ENCODE results near the gene OR4D1. TPM values are rescaled to one million over a fixed set of nuclear protein-coding genes. Genes with fewer than 3 reads are reported as not detected.

The OR4D1 gene
- total RNA-seq, 1 experiment from 2014 or later, result not detected

DNA sequence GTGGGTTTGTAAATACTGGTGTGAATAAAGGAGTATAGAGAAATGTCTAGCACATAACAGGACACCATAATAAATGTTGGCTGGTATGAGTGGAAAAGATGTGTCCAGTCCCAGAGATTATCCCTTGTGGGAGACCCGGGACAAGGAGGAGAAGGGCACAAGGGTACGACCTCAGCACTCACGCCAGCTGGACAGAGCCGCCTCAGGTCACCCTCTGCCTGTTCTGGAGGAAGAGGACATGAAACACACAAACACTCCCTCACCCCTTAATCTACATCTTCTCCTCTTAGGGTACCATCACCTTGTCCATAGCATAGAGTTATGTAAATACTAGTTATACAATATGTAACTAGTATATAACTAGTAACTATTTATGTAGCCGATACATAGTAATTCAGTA, 38.2 kb upstream of the OR4D1 start:
- TF ChIP-seq, protein P1, sequence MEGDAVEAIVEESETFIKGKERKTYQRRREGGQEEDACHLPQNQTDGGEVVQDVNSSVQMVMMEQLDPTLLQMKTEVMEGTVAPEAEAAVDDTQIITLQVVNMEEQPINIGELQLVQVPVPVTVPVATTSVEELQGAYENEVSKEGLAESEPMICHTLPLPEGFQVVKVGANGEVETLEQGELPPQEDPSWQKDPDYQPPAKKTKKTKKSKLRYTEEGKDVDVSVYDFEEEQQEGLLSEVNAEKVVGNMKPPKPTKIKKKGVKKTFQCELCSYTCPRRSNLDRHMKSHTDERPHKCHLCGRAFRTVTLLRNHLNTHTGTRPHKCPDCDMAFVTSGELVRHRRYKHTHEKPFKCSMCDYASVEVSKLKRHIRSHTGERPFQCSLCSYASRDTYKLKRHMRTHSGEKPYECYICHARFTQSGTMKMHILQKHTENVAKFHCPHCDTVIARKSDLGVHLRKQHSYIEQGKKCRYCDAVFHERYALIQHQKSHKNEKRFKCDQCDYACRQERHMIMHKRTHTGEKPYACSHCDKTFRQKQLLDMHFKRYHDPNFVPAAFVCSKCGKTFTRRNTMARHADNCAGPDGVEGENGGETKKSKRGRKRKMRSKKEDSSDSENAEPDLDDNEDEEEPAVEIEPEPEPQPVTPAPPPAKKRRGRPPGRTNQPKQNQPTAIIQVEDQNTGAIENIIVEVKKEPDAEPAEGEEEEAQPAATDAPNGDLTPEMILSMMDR (IDR thresholded peaks at IDR 0.05; ENCODE audit: insufficient read depth in 1 of 2, low read depth in 1 of 2, low read length in 1 of 2, severe bottlenecking in 1 of 2, unreplicated experiment in 1 of 2), result no peak
- Mint-ChIP-seq H3K27me3 (ENCODE audit: insufficient read depth, unreplicated experiment) (peaks cover 3% of the 10 kb centered on the region), H3K4me1 (ENCODE audit: low read depth, unreplicated experiment) (no peaks in the 10 kb centered on the region), H3K4me3 (ENCODE audit: unreplicated experiment) (no peak overlapping the region), H3K27ac (ENCODE audit: unreplicated experiment) (no peak overlapping the region), H3K36me3 (ENCODE audit: insufficient read depth, unreplicated experiment) (no peaks in the 10 kb centered on the region), H3K9me3 (ENCODE audit: unreplicated experiment) (peaks cover 10% of the 10 kb centered on the region)
- Histone ChIP-seq H3K4me3 (ENCODE audit: low read depth, low read length) (no peak overlapping the region), H3K27me3 (replicated peaks; ENCODE audit: control insufficient read depth, insufficient read depth, low read length) (no peaks in the 10 kb centered on the region), H3K36me3 (ENCODE audit: control insufficient read depth, insufficient read depth, low read length) (no peaks in the 10 kb centered on the region), H3K4me1 (no peaks in the 10 kb centered on the region), H3K9me3 (peaks cover 8% of the 10 kb centered on the region)
- DNase-seq, result no peak
- CTCF ChIA-PET, result no interaction called here
- intact Hi-C loops (cut with micrococcal nuclease; ENCODE audit: unreplicated experiment), result loop anchor here (10.0 kb wide), 1 partner anchor 435 kb away; no protein-coding TSS in a partner anchor
- POLR2A ChIA-PET, result interaction anchor here (0.5 kb wide), 1 partner anchor 253 kb away, joined by 3 read pairs; no protein-coding TSS in a partner anchor
- no TSS peak for BruUV-seq (replicated peaks)

- peaks cover 8% of the 10 kb centered on the region for H3K9me3 ChIP-seq
- CTCF ChIA-PET, result no interaction called here
- no peaks in the 10 kb centered on the region for H3K36me3 ChIP-seq (ENCODE audit: control insufficient read depth, insufficient read depth, low read length)
- H3K27me3 ChIP-seq (replicated peaks; ENCODE audit: control insufficient read depth, insufficient read depth, low read length), result no peaks in the 10 kb centered on the region
- H3K4me3 ChIP-seq (ENCODE audit: low read depth, low read length), result no peak overlapping the region
- TF ChIP-seq, protein P1 (IDR thresholded peaks at IDR 0.05; ENCODE audit: insufficient read depth in 1 of 2, low read depth in 1 of 2, low read length in 1 of 2, severe bottlenecking in 1 of 2, unreplicated experiment in 1 of 2), result no peak
- peaks cover 10% of the 10 kb centered on the region for H3K9me3 Mint-ChIP-seq (ENCODE audit: unreplicated experiment)
- DNase-seq, result no peak
- H3K4me3 Mint-ChIP-seq (ENCODE audit: unreplicated experiment), result no peak overlapping the region
- no peaks in the 10 kb centered on the region for H3K4me1 ChIP-seq
- no peak overlapping the region for H3K27ac Mint-ChIP-seq (ENCODE audit: unreplicated experiment)
- BruUV-seq (replicated peaks), result no TSS peak
- H3K27me3 Mint-ChIP-seq (ENCODE audit: insufficient read depth, unreplicated experiment), result peaks cover 7% of the 10 kb centered on the region
- no peaks in the 10 kb centered on the region for H3K36me3 Mint-ChIP-seq (ENCODE audit: insufficient read depth, unreplicated experiment)
- no peaks in the 10 kb centered on the region for H3K4me1 Mint-ChIP-seq (ENCODE audit: low read depth, unreplicated experiment)
- intact Hi-C loops (cut with micrococcal nuclease; ENCODE audit: unreplicated experiment), result loop anchor here (10.0 kb wide), 1 partner anchor 437 kb away; no protein-coding TSS in a partner anchor
- POLR2A ChIA-PET, result no interaction called here
Measured at GRCh38 chr17:58111676-58112075, 36.5 kb upstream of the OR4D1 start.

GRCh38 chr17:58112970-58113631, 35.1 kb upstream of the OR4D1 start:
- Mint-ChIP-seq H3K27me3 (ENCODE audit: insufficient read depth, unreplicated experiment) (peaks cover 8% of the 10 kb centered on the region), H3K4me3 (ENCODE audit: unreplicated experiment) (no peak overlapping the region)

More at GRCh38 chr17:58112970-58113631, 35.1 kb upstream of the OR4D1 start:
- ChIA-PET POLR2A (interaction anchor here (1.1 kb wide), 1 partner anchor 31 kb away, joined by 3 read pairs; no protein-coding TSS in a partner anchor), CTCF (interaction anchor here (0.5 to 1.0 kb wide), 4 partner anchors 106 to 252 kb away, joined by 3 read pairs; partner anchors contain the start of gene SRSF1)
- peak; percentile 78 to 88 for DNase-seq
- BruUV-seq (replicated peaks), result no TSS peak
- intact Hi-C loops (cut with micrococcal nuclease; ENCODE audit: unreplicated experiment), result loop anchor here (1.0 to 10.0 kb wide), 4 partner anchors 114 to 438 kb away; no protein-coding TSS in a partner anchor
- no peaks in the 10 kb centered on the region for H3K4me1 ChIP-seq
- H3K36me3 ChIP-seq (ENCODE audit: control insufficient read depth, insufficient read depth, low read length), result no peaks in the 10 kb centered on the region
- Mint-ChIP-seq H3K4me1 (ENCODE audit: low read depth, unreplicated experiment) (no peaks in the 10 kb centered on the region), H3K36me3 (ENCODE audit: insufficient read depth, unreplicated experiment) (no peaks in the 10 kb centered on the region), H3K9me3 (ENCODE audit: unreplicated experiment) (no peaks in the 10 kb centered on the region), H3K27ac (ENCODE audit: unreplicated experiment) (no peak overlapping the region)
- no peak overlapping the region for H3K4me3 ChIP-seq (ENCODE audit: low read depth, low read length)
- no peaks in the 10 kb centered on the region for H3K9me3 ChIP-seq
- TF ChIP-seq, protein P1 (IDR thresholded peaks at IDR 0.05; ENCODE audit: insufficient read depth in 1 of 2, low read depth in 1 of 2, low read length in 1 of 2, severe bottlenecking in 1 of 2, unreplicated experiment in 1 of 2), result peak; percentile 92 to 97
- H3K27me3 ChIP-seq (replicated peaks; ENCODE audit: control insufficient read depth, insufficient read depth, low read length), result no peaks in the 10 kb centered on the region

All from Caco-2 (cell line).